K562 (cell line): ENCODE measurements around the gene MFNG.

Source experiments
- CTCF ChIP-seq, 3 experiments: IDR thresholded peaks in 2 of 3; conservative IDR thresholded peaks in 1 of 3; 2 replicates each; pipeline ENCODE4 v1.5.1; 2011 to 2012; ENCODE audit warnings: low read length in 3 of 3, mild to moderate bottlenecking in 3 of 3, control low read depth in 2 of 3, improper control_type of control experiment in 1 of 3, inconsistent platforms in 1 of 3, low read depth in 1 of 3, mixed read lengths in 1 of 3, moderate library complexity in 1 of 3; ENCODE audit not compliant: insufficient read depth in 2 of 3
- E2F5 ChIP-seq: sonication (generic); formaldehyde crosslinking; IDR thresholded peaks from 2 replicates; pipeline ENCODE4 v1.8.0; 2022; ENCODE audit warnings: mild to moderate bottlenecking, missing genetic modification reagents
- ELF4 ChIP-seq: fragments of 450-650 bp; formaldehyde crosslinking; IDR thresholded peaks from 2 replicates; pipeline ENCODE4 v1.4.0; 2022; ENCODE audit warnings: missing genetic modification characterization
- EZH2 ChIP-seq: IDR thresholded peaks from 2 replicates; pipeline ENCODE4 v1.6.1; 2012; ENCODE audit warnings: low read depth, mild to moderate bottlenecking, inconsistent platforms, low read length, borderline replicate concordance
- FOXP1 ChIP-seq: sonication (generic); formaldehyde crosslinking; IDR thresholded peaks from 2 replicates; pipeline ENCODE4 v1.8.0; 2022; ENCODE audit warnings: mild to moderate bottlenecking, missing genetic modification reagents
- JUNB ChIP-seq: fragments of 450-650 bp; formaldehyde crosslinking; conservative IDR thresholded peaks from 2 replicates; pipeline ENCODE4 v1.4.0; 2020; ENCODE audit warnings: mild to moderate bottlenecking
- NRF1 ChIP-seq, 2 experiments: fragments of 450-650 bp; IDR thresholded peaks in 1 of 2; conservative IDR thresholded peaks in 1 of 2; 2 replicates each; pipeline ENCODE4 v1.6.1; 2014; ENCODE audit warnings: mild to moderate bottlenecking in 2 of 2
- POLR2A ChIP-seq: fragments of 450-650 bp; conservative IDR thresholded peaks from 2 replicates; pipeline ENCODE4 v1.6.1; 2016
- POLR2AphosphoS5 ChIP-seq: IDR thresholded peaks from 2 replicates; pipeline ENCODE4 v1.6.1; 2011; ENCODE audit warnings: mild to moderate bottlenecking, low read depth, low read length, moderate library complexity; ENCODE audit not compliant: control insufficient read depth, insufficient read depth
- TOE1 ChIP-seq, 2 experiments: fragments of 450-650 bp in 1 of 2; sonication (generic) in 1 of 2; formaldehyde crosslinking in 1 of 2; IDR thresholded peaks; 2 replicates each; pipeline versions ENCODE4 v1.7.1 to v1.8.0; 2016 to 2022; ENCODE audit warnings: borderline replicate concordance in 2 of 2, mild to moderate bottlenecking in 2 of 2, antibody characterized with exemption in 1 of 2, inconsistent platforms in 1 of 2, low read depth in 1 of 2, missing genetic modification reagents in 1 of 2, moderate library complexity in 1 of 2
- ZBTB11 ChIP-seq, 3 experiments: fragments of 200-800 bp in 1 of 3; fragments of 250-450 bp in 1 of 3; fragments of 450-650 bp in 1 of 3; sonication (Bioruptor Pico) in 1 of 3; sonication (Bioruptor generic) in 1 of 3; formaldehyde crosslinking in 1 of 3; IDR thresholded peaks; 2 replicates each; pipeline versions ENCODE4 v1.6.1 to v1.8.0; 2016 to 2022; ENCODE audit warnings: mild to moderate bottlenecking in 2 of 3, missing genetic modification characterization in 2 of 3, missing compliant biosample characterization in 1 of 3, moderate library complexity in 1 of 3
- ZNF12 ChIP-seq: sonication (generic); formaldehyde crosslinking; IDR thresholded peaks from 2 replicates; pipeline ENCODE4 v1.4.0; 2020; ENCODE audit warnings: mild to moderate bottlenecking, missing genetic modification reagents
- TF ChIP-seq, protein P1 (sequence below): fragments of 250-450 bp; sonication (Bioruptor Pico); IDR thresholded peaks from 2 replicates; pipeline ENCODE4 v1.4.0; 2020; ENCODE audit warnings: borderline replicate concordance

DNA sequence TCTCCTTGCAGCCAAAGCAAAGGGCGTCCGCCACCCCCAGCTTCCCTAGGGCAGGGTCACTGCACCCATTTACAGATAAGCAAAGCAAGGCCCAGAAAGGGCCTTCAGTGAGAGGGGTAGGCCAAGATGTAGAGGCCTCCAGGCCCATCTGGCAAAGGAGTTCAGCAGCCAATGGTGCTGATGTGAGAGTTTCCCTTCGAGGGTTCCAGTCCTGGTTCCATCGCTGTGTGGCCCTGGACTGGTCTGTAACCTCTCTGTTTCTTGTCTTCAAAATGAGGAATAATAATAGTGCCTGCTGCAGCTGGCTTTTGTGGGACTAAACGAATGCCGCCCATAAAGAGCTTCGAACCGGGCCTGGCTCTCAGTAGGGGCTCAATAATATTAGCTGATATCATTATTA is 62.9 kb downstream of the MFNG start:
- no peak for TF ChIP-seq NRF1 (conservative IDR thresholded peaks at IDR 0.05 in 1 of 2, IDR thresholded peaks at IDR 0.05 in 1 of 2)
- TF ChIP-seq JUNB (CRISPR knock-in tag), result no peak
- TF ChIP-seq ELF4 (CRISPR knock-in tag), result no peak
- no peak for TF ChIP-seq ZBTB11 (CRISPR knock-in tag; IDR thresholded peaks at IDR 0.05)
- no peak for TF ChIP-seq POLR2AphosphoS5
- no peak for TF ChIP-seq EZH2
- TF ChIP-seq ZNF12, result no peak
- no peak for TF ChIP-seq FOXP1 (CRISPR knock-in tag)
- TF ChIP-seq, protein P1, sequence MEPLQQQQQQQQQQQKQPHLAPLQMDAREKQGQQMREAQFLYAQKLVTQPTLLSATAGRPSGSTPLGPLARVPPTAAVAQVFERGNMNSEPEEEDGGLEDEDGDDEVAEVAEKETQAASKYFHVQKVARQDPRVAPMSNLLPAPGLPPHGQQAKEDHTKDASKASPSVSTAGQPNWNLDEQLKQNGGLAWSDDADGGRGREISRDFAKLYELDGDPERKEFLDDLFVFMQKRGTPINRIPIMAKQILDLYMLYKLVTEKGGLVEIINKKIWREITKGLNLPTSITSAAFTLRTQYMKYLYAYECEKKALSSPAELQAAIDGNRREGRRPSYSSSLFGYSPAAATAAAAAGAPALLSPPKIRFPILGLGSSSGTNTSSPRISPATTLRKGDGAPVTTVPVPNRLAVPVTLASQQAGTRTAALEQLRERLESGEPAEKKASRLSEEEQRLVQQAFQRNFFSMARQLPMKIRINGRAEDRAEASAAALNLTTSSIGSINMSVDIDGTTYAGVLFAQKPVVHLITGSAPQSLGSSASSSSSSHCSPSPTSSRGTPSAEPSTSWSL (CRISPR knock-in tag), result no peak
- no peak for TF ChIP-seq TOE1 (IDR thresholded peaks at IDR 0.05; ENCODE audit: borderline replicate concordance)
- TF ChIP-seq TOE1 (CRISPR knock-in tag; IDR thresholded peaks at IDR 0.05; ENCODE audit: borderline replicate concordance, low read depth), result no peak
- TF ChIP-seq CTCF (IDR thresholded peaks at IDR 0.05 in 2 of 3, conservative IDR thresholded peaks at IDR 0.05 in 1 of 3; ENCODE audit: insufficient read depth in 2 of 3, low read depth in 1 of 3, low read length in 3 of 3), result no peak
- no peak for TF ChIP-seq POLR2A
- no peak for TF ChIP-seq E2F5
